DND-41 (cell line): ENCODE data around the gene MYH7.

Experiments
- ATAC-seq: fragments of 200-7000 bp; cut with Tn5 transposase; 3 replicates; pipeline ENCODE4 v1.9.1; 2021; ENCODE audit warnings: low read depth; ENCODE audit not compliant: insufficient read depth
- DNase-seq: peaks from one replicate; pipeline ENCODE4 v3.0.0-alpha.2; 2020
- H2AFZ ChIP-seq: 2 replicates; pipeline ENCODE4 v1.6.0; 2012; ENCODE audit warnings: low read depth, low read length
- H3K27ac ChIP-seq: 2 replicates; pipeline ENCODE4 v1.5.1; 2012; ENCODE audit warnings: low read length, inconsistent platforms
- H3K27me3 ChIP-seq: fragments of 200-600 bp; sonication (generic); 2 replicates; pipeline ENCODE4 v1.6.0; 2012; ENCODE audit warnings: low read length, mild to moderate bottlenecking, inconsistent platforms; ENCODE audit not compliant: insufficient read depth, poor library complexity
- H3K36me3 ChIP-seq: 2 replicates; pipeline ENCODE4 v1.5.1; 2012; ENCODE audit warnings: low read length, inconsistent platforms; ENCODE audit not compliant: insufficient read depth
- H3K4me1 ChIP-seq: 2 replicates; pipeline ENCODE4 v1.5.1; 2012; ENCODE audit warnings: mild to moderate bottlenecking, low read length; ENCODE audit not compliant: insufficient read depth
- H3K4me2 ChIP-seq: 2 replicates; pipeline ENCODE4 v1.6.0; 2012; ENCODE audit warnings: mild to moderate bottlenecking, moderate library complexity, low read length, inconsistent platforms; ENCODE audit not compliant: insufficient read depth
- H3K4me3 ChIP-seq, 2 experiments: fragments of 200-600 bp in 1 of 2; shearing (Covaris generic) in 1 of 2; 2 replicates each; pipeline ENCODE4 v1.5.1; 2012 to 2016; ENCODE audit warnings: inconsistent platforms in 2 of 2, low read length in 2 of 2, mild to moderate bottlenecking in 2 of 2, low read depth in 1 of 2, moderate library complexity in 1 of 2
- H3K79me2 ChIP-seq: 2 replicates; pipeline ENCODE4 v1.6.0; 2012; ENCODE audit warnings: low read length, inconsistent platforms; ENCODE audit not compliant: insufficient read depth
- H3K9ac ChIP-seq: 2 replicates; pipeline ENCODE4 v1.6.0; 2012; ENCODE audit warnings: low read depth, mild to moderate bottlenecking, inconsistent platforms, low read length, moderate library complexity
- H3K9me3 ChIP-seq: 2 replicates; pipeline ENCODE4 v1.5.1; 2012; ENCODE audit warnings: low read length, moderate library complexity, mild to moderate bottlenecking, inconsistent platforms; ENCODE audit not compliant: insufficient read depth, severe bottlenecking
- H4K20me1 ChIP-seq: 2 replicates; pipeline ENCODE4 v1.6.0; 2012; ENCODE audit warnings: low read length; ENCODE audit not compliant: insufficient read depth
- CTCF ChIP-seq: IDR thresholded peaks from 2 replicates; pipeline ENCODE4 v1.5.1; 2012; ENCODE audit warnings: borderline replicate concordance, low read length, moderate library complexity, mild to moderate bottlenecking; ENCODE audit not compliant: poor library complexity, severe bottlenecking; ENCODE audit errors: extremely low read depth
- EZH2 ChIP-seq: IDR thresholded peaks from 3 replicates; pipeline ENCODE4 v1.6.1; 2012; ENCODE audit warnings: borderline replicate concordance, low read depth, mild to moderate bottlenecking, moderate library complexity, low read length, inconsistent platforms; ENCODE audit not compliant: severe bottlenecking

MYH7 gene

GRCh38 chr14:23399591-23399990 is 35.9 kb downstream of the MYH7 start:
- Histone ChIP-seq H3K27ac (no peak overlapping the region), H3K4me1 (no peaks in the 10 kb centered on the region), H3K4me3 (no peak overlapping the region), H4K20me1 (no peaks in the 10 kb centered on the region; the same call in 1 of the 2 replicates), H3K9me3 (no peaks in the 10 kb centered on the region), H3K27me3 (peaks cover 16% of the 10 kb centered on the region), H3K36me3 (no peaks in the 10 kb centered on the region), H2AFZ (no peak overlapping the region), H3K4me2 (no peak overlapping the region), H3K79me2 (no peaks in the 10 kb centered on the region), H3K9ac (no peak overlapping the region)
- DNase-seq (no peak), ATAC-seq (no peak)
- no peak for TF ChIP-seq EZH2

- Histone ChIP-seq H3K4me1 (no peaks in the 10 kb centered on the region), H3K36me3 (no peaks in the 10 kb centered on the region), H3K27ac (no peak overlapping the region), H3K4me2 (no peak overlapping the region), H3K79me2 (no peaks in the 10 kb centered on the region), H3K9ac (no peak overlapping the region), H4K20me1 (no peaks in the 10 kb centered on the region; the same call in 1 of the 2 replicates), H3K9me3 (no peaks in the 10 kb centered on the region), H2AFZ (no peak overlapping the region), H3K4me3 (no peak overlapping the region), H3K27me3 (peaks cover 12% of the 10 kb centered on the region)
- no peak for ATAC-seq
- no peak for DNase-seq
- no peak for TF ChIP-seq EZH2
- TF ChIP-seq CTCF = no peak
Measured at GRCh38 chr14:23399136-23399535, 36.3 kb downstream of the MYH7 start.

- Histone ChIP-seq H3K9me3 (no peaks in the 10 kb centered on the region), H3K79me2 (no peaks in the 10 kb centered on the region), H2AFZ (no peak overlapping the region), H3K36me3 (no peaks in the 10 kb centered on the region), H3K9ac (no peak overlapping the region), H3K27ac (no peak overlapping the region), H3K4me2 (no peak overlapping the region), H3K4me1 (no peaks in the 10 kb centered on the region), H3K27me3 (peaks cover 4% of the 10 kb centered on the region), H4K20me1 (no peaks in the 10 kb centered on the region), H3K4me3 (no peak overlapping the region)
- ATAC-seq (no peak), DNase-seq (no peak)
- TF ChIP-seq EZH2 = no peak
- TF ChIP-seq CTCF = no peak
Measured at GRCh38 chr14:23398348-23398747, 37.1 kb downstream of the MYH7 start.

- H3K4me3 ChIP-seq = no peak overlapping the region
- no peak for ATAC-seq
- H3K4me1 ChIP-seq = no peaks in the 10 kb centered on the region
- H4K20me1 ChIP-seq = no peaks in the 10 kb centered on the region
- H2AFZ ChIP-seq = no peak overlapping the region
- H3K9ac ChIP-seq = no peak overlapping the region
- H3K27me3 ChIP-seq = peaks cover 4% of the 10 kb centered on the region
- no peak overlapping the region for H3K4me2 ChIP-seq
- no peaks in the 10 kb centered on the region for H3K79me2 ChIP-seq
- no peak for DNase-seq
- H3K9me3 ChIP-seq = no peaks in the 10 kb centered on the region
- H3K36me3 ChIP-seq = no peaks in the 10 kb centered on the region
- H3K27ac ChIP-seq = no peak overlapping the region
- TF ChIP-seq CTCF = no peak
Measured at GRCh38 chr14:23396781-23397407, 38.6 kb downstream of the MYH7 start.
